T-helper 9 cell (primary cell): ENCODE data around the gene GRIN1.
"Not testable (repeated sequence)": the region's sequence is repeated elsewhere in the genome, so short reads cannot be mapped to it uniquely, and the experiment has no call there.

Experiments used
- DNase-seq: peaks from one replicate; pipeline ENCODE4 v3.0.0-alpha.2; 2020

Gene GRIN1

GRCh38 chr9:137111788-137112563, 27.0 kb upstream of the GRIN1 start:
- DNase-seq, result no peak

DNA sequence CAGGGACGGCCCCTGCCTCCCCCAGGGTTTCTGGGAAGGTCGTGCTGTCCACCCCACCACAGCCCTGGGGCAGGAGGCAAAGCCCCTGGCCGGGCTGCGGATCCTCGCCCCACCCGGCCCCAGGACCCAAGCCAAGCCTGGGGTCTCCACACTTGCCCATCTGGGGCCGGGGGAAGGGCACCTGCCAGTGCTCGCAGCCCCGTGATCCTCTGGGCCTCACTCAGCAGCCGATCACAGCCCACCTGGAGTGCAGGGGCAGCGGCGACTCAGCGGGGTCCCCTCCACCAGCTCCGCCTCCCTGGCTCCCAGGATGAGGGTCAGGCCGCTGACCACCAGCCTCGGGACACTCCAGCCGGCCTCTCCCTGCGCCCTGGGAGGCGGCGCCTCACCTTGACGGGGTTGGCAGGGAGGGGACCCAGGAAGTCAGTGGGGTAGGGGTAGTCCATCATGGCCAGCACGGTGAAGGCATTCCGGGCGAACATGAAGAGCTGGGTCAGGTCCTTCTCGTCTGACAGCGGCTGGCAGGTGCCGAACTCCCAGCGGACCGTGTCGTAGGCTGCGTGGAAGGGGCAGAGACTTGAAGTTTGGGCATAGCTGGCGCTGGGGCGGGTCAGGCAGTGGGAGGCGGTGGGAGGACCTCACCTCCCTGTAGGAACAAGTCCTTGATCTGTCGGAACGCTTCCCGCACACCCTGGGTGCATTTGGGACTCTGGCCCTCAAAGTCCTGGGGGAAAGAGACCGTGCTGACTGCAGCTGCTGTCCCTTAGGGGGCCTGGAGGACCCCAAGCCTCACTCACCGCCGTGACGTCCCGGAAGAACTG, 26.2 kb upstream of the GRIN1 start:
- no peak for DNase-seq

- DNase-seq, result peak; percentile 26
Measured at GRCh38 chr9:137113385-137114159, 25.4 kb upstream of the GRIN1 start.

- DNase-seq, result no peak
Measured at GRCh38 chr9:137114220-137114612, 24.7 kb upstream of the GRIN1 start.

GRCh38 chr9:137114613-137115393, 24.2 kb upstream of the GRIN1 start, which contains the start of gene DPP7:
DPP7 (minus strand) TSS chr9:137114733; CDS start chr9:137114713, 20 bp downstream.
- DNase-seq, result peak; percentile 76

- DNase-seq, result no peak
Measured at GRCh38 chr9:137115394-137116026, 23.4 kb upstream of the GRIN1 start.

DNA sequence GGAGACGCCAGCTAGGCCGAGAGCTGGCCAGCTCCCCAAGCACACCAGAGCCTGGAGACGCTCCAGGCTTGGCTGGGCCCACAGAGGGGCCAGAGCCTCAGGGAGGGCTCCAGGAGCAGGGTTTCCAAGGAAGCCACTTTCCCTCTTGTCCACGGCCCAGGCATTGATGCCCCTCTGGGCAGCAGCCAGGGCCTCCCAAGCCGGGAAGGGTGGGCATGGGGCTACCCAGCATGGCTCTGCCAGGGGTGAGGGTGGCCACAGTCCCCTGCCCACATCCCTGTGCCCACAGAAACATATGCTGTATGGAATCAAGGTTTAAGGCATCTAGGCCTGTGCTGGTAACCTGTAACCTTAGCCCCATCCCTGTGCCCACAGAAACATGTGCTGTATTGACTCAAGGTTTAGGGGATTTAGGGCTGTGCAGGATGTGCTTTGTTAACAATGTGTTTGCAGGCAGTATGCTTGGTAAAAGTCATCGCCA, 22.9 kb upstream of the GRIN1 start:
- no peak for DNase-seq

DNA sequence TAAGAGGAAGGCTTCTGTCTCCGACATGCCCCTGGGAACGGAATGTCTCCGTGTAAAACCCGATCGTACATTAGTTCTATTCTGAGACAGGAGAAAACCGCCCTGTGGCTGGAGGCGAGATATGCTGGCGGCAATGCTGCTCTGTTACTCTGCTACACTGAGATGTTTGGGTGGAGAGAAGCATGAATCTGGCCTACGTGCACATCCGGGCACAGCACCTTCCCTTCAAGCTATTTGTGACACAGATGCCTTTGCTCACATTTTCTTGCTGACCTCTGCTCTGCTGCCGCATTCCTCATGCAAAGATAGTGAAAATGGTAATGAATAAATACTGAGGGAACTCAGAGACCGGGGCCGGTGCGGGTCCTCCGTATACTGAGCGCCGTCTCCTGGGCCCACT, 22.2 kb upstream of the GRIN1 start:
- no peak for DNase-seq

DNA sequence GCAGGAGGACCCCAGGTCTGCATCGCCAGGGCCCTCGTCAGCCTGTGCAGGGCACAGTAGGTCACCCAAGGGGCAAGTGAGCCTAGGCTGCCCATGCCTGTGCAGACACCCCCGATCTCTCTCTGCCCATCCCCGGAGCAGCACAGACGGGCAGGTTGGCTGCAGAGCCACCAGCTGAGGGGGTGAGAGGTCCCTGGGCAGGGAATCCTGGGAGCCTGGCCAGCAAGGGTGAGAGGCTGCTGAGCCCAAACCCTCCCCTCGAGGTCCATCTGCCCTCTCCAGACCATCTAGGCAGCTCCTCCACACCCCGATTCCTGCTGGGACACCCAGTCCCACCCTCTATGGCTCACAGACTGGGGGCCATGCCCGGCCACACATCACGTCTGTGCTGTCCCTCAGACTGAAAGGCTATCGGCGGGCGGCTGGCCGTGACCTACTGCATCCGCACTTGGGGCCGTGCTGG, 21.7 kb upstream of the GRIN1 start:
- DNase-seq, result no peak

- not testable (repeated sequence) for DNase-seq
Measured at GRCh38 chr9:137118092-137118603, 20.8 kb upstream of the GRIN1 start.

GRCh38 chr9:137121927-137122795, 16.8 kb upstream of the GRIN1 start:
- not testable (repeated sequence) for DNase-seq

DNA sequence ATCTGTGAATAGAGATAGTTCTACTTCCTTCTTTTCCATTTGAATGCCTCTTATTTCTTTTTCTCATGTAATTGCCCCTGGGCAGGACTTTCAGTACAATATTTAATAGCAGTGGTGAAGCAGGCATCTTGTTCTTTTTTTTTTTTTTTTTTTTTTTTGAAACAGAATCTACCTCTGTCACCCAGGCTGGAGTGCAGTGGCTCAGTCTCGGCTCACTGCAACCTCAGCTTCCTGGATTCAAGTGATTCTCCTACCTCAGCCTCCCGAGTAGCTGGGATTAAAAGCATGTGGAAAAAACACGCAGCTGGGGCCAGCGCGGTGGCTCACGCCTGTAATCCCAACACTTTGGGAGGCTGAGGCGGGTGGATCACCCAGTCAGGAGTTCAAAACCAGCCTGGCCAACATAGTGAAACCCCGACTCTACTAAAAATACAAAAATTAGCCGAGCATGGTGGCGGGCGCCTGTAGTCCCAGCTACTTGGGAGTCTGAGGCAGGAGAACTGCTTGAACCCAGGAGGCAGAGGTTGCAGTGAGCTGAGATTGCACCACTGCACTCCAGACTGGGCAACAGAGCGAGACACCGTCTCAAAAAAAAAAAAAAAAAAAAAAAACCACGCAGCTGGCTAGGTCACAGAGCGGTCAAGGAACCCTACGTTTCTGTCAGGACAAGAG, 16.0 kb upstream of the GRIN1 start:
- not testable (repeated sequence) for DNase-seq

DNA sequence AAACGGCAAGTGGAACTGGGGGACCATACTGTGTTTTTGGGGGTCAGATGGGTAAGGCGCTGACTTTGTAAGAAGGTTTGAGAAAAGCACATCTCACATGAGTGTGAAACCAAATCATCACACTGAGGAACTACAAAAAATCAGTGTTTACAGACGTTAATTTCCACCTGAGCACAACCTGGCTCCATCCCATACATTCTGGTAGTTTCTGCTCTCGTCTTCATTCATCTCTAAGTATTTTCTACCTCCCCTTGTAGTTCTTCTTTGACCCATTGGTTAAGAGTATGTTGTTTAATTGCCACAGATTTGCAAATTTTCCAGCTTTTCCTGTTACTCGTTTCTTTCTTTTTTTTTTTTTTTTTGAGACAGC, 15.5 kb upstream of the GRIN1 start:
- no peak for DNase-seq

DNA sequence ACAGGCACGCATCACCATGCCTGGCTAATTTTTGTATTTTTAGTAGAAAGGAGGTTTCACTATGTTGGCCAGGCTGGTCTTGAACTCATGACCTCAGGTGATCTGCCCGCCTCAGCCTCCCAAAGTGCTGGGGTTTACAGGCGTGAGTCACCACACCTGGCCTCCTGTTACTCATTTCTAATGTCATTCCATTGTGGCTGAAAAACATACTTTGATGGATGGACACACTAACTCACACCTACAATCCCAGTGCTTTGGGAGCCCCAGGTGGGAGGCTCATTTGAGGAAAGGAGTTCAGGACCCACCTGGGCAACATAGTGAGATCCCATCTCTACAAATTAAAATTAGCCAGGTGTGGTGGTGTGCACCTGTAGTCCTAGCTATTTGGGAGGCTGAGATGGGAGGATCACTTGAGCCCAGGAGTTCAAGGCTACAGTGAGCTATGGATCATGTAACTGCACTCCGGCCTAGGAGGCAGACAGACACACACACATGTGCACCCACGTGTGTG, 14.9 kb upstream of the GRIN1 start:
- DNase-seq, result not testable (repeated sequence)

DNA sequence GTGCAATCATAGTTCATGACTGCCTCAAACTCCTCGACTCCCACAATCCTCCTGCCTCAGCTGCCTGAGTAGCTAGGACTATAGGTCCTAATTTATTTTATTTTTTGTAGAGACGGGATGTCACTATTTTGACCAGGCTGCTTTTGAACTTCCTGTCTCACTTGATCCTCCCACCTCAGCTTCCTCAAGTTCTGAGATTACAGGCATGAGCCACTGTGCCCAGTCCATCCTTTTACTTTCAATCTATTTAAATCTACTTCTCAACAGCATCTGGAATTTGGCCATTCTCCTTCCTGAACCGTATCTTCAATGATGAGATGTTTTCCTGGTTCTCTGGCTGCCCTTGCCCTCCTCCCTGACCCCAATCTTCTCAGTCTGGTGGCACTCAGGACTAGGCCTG, 12.2 kb upstream of the GRIN1 start:
- DNase-seq, result no peak

- DNase-seq, result no peak
Measured at GRCh38 chr9:137127301-137128157, 11.4 kb upstream of the GRIN1 start.

DNA sequence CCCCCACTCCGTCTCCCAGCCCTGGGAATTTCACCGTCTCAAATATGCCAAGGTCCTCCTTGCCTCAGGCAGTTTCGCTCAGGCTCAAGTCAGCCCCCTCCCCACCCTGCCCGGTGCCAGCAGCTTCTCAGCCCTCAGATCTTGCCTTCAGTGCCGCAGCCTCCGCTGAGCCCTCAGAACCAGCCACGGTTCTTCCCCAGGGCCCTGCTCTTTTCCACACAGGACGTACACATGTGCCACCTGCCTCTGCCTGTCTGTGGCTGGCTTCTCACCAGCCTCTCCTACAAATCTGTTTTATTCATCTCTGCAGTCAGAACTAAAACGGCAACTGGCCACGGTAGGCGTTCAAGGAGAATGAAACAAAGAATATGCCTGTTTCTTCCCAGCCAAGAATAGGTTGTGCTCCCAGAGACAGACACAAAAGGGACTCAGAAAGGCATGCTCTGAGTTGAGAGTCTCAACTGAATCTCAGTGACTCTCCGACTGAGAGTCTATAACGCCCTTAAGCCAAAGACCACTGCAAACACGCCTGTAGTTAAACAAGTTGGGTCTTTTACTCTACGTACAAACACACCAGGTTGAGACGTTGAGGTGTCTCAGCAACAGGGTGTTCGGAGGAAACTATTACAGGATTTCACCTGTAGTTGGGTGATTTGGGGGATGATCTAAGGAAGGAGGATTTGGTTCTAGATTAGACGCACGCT, 10.6 kb upstream of the GRIN1 start:
- DNase-seq, result no peak
